Endothelial cell of umbilical vein (primary cell): ENCODE results near the gene COL4A2. TPM values are rescaled to one million over a fixed set of nuclear protein-coding genes. Genes with fewer than 3 reads are reported as not detected.

Experiments
- BruUV-seq: library from RNA; stranded (reverse); fragments of 400-500 nt; replicated peaks from 2 replicates; lab custom pipeline; 2021; lab: Mats Ljungman, UMichigan
- CTCF ChIA-PET: fragments of 300-600, 350-600 bp; sonication (Branson Sonifier 250); formaldehyde crosslinking; loops from one replicate; lab custom pipeline; 2021; ENCODE audit warnings: antibody characterized with exemption, inconsistent platforms; lab: Charles Lee
- POLR2A ChIA-PET: fragments of 300-600, 350-600 bp; sonication (Branson Sonifier 250); formaldehyde crosslinking; loops from one replicate; lab custom pipeline; 2021; ENCODE audit warnings: antibody characterized with exemption, inconsistent platforms; lab: Charles Lee
- DNase-seq: peaks from one replicate; pipeline ENCODE4 v3.0.0-alpha.2; 2011; ENCODE audit warnings: low read depth, low spot score
- FAIRE-seq: peaks from 2 replicates; lab custom pipeline; 2011; peaks lifted over from hg19 to GRCh38; lab: Jason Lieb, UNC
- H2AFZ ChIP-seq: 2 replicates; pipeline ENCODE4 v1.6.0; 2012; ENCODE audit warnings: low read depth, low read length, control low read depth, inconsistent platforms
- H3K27ac ChIP-seq: 2 replicates; pipeline ENCODE4 v1.5.1; 2011; ENCODE audit warnings: low read depth, mild to moderate bottlenecking, control low read depth, low read length, moderate library complexity; ENCODE audit not compliant: insufficient read depth
- H3K27me3 ChIP-seq, 2 experiments: 2 replicates each; pipeline versions ENCODE4 v1.6.0 to v1.6.1; 2011; ENCODE audit warnings: low read length in 2 of 2, mixed read lengths in 1 of 2; ENCODE audit not compliant: control insufficient read depth in 2 of 2, insufficient read depth in 2 of 2
- H3K36me3 ChIP-seq, 2 experiments: 2 replicates in 1 of 2; 3 replicates in 1 of 2; pipeline ENCODE4 v1.5.1; 2011; ENCODE audit warnings: low read length in 2 of 2, mild to moderate bottlenecking in 1 of 2, moderate library complexity in 1 of 2; ENCODE audit not compliant: control insufficient read depth in 2 of 2, insufficient read depth in 2 of 2; ENCODE audit errors: extremely low read depth in 1 of 2
- H3K4me1 ChIP-seq: 3 replicates; pipeline ENCODE4 v1.5.1; 2011; ENCODE audit warnings: mild to moderate bottlenecking, low read length; ENCODE audit not compliant: control insufficient read depth, insufficient read depth; ENCODE audit errors: extremely low read depth
- H3K4me2 ChIP-seq: 2 replicates; pipeline ENCODE4 v1.6.1; 2011; ENCODE audit warnings: low read length, control low read depth, mixed read lengths; ENCODE audit not compliant: insufficient read depth
- H3K4me3 ChIP-seq, 3 experiments: fragments of 200-600 bp in 1 of 3; sonication (generic), shearing (Covaris generic) in 1 of 3; replicated peaks in 1 of 3; 2 replicates each; pipeline ENCODE4 v1.5.1; 2011 to 2016; ENCODE audit warnings: control low read depth in 3 of 3, low read length in 3 of 3, mild to moderate bottlenecking in 2 of 3, inconsistent platforms in 1 of 3, low read depth in 1 of 3, moderate library complexity in 1 of 3; ENCODE audit not compliant: insufficient read depth in 1 of 3
- H3K79me2 ChIP-seq: 2 replicates; pipeline ENCODE4 v1.6.0; 2012; ENCODE audit warnings: low read length, inconsistent platforms; ENCODE audit not compliant: control insufficient read depth, insufficient read depth
- H3K9ac ChIP-seq: replicated peaks from 2 replicates; pipeline ENCODE3; 2011; ENCODE audit warnings: low read length, control low read depth; ENCODE audit not compliant: insufficient read depth; ENCODE audit errors: extremely low read depth
- H3K9me1 ChIP-seq: replicated peaks from 3 replicates; pipeline ENCODE4 v1.6.0; 2011; ENCODE audit warnings: mild to moderate bottlenecking, low read length; ENCODE audit not compliant: control insufficient read depth, insufficient read depth; ENCODE audit errors: extremely low read depth
- H3K9me3 ChIP-seq: replicated peaks from 2 replicates; pipeline ENCODE4 v1.5.1; 2012; ENCODE audit warnings: low read length, inconsistent platforms; ENCODE audit not compliant: control insufficient read depth, insufficient read depth
- H4K20me1 ChIP-seq: replicated peaks from 2 replicates; pipeline ENCODE3; 2011; ENCODE audit warnings: mild to moderate bottlenecking, low read length; ENCODE audit not compliant: control insufficient read depth, insufficient read depth; ENCODE audit errors: extremely low read depth
- CTCF ChIP-seq, 2 donors: IDR thresholded peaks; 1 replicate in 1 of 2; 2 replicates in 1 of 2; pipeline ENCODE4 v1.5.1; 2011; ENCODE audit warnings: low read length in 2 of 2, mild to moderate bottlenecking in 2 of 2, moderate library complexity in 2 of 2, control low read depth in 1 of 2, inconsistent platforms in 1 of 2, low read depth in 1 of 2; ENCODE audit not compliant: insufficient read depth in 1 of 2; ENCODE audit errors: extremely low read depth in 1 of 2
- EZH2 ChIP-seq: IDR thresholded peaks from 2 replicates; pipeline ENCODE4 v1.6.1; 2012; ENCODE audit warnings: borderline replicate concordance, low read depth, mild to moderate bottlenecking, moderate library complexity, low read length, inconsistent platforms; ENCODE audit not compliant: severe bottlenecking
- FOS ChIP-seq: IDR thresholded peaks from 2 replicates; pipeline ENCODE4 v1.6.1; 2011; ENCODE audit warnings: mild to moderate bottlenecking, low read length, moderate library complexity, borderline replicate concordance; ENCODE audit not compliant: insufficient read depth
- GATA2 ChIP-seq: IDR thresholded peaks from 2 replicates; pipeline ENCODE4 v1.7.0; 2011; ENCODE audit warnings: low read depth, mild to moderate bottlenecking, moderate library complexity, mixed read lengths, low read length; ENCODE audit not compliant: insufficient read length, insufficient read depth
- JUN ChIP-seq: IDR thresholded peaks from 2 replicates; pipeline ENCODE4 v1.6.1; 2011; ENCODE audit warnings: borderline replicate concordance, low read depth; ENCODE audit not compliant: insufficient read length, insufficient read depth
- MAX ChIP-seq: IDR thresholded peaks from 2 replicates; pipeline ENCODE4 v1.6.1; 2011; ENCODE audit not compliant: insufficient read depth, insufficient read length
- MYC ChIP-seq: IDR thresholded peaks from one replicate; pipeline ENCODE4 v1.6.1; 2011; ENCODE audit warnings: mild to moderate bottlenecking, low read depth, low read length
- POLR2A ChIP-seq: IDR thresholded peaks from 2 replicates; pipeline ENCODE4 v1.6.1; 2012; ENCODE audit warnings: low read depth, mild to moderate bottlenecking, control low read depth, low read length
- POLR2AphosphoS5 ChIP-seq: IDR thresholded peaks from 2 replicates; pipeline ENCODE4 v1.6.1; 2012; ENCODE audit warnings: low read depth, mild to moderate bottlenecking, control low read depth, low read length, moderate library complexity; ENCODE audit not compliant: insufficient read depth
- dilution Hi-C: fragments of 300-500 bp; cut with MboI; formaldehyde crosslinking; loops from one replicate; pipeline ENCODE4 v1.15.0; 2019; ENCODE audit warnings: low sequenced_read_pairs; ENCODE audit not compliant: extremely low pct_ligation_motif_present
- intact Hi-C: fragments of 100-400 bp; cut with micrococcal nuclease; formaldehyde crosslinking; loops from one replicate; pipeline ENCODE4 v1.10.0; 2022
- polyA plus RNA-seq, 4 experiments: library from polyadenylated mRNA; depleted of rRNA in 3 of 4; stranded (reverse) in 3 of 4; unstranded in 1 of 4; fragments of >200 nt; gene quantifications; 2 replicates each; pipeline versions ENCODE4 v1.2.1 to v1.2.3, GENCODE V29; 2011 to 2012; ENCODE audit warnings: missing spikeins in 1 of 4
- total RNA-seq: library from RNA; stranded (reverse); gene quantifications from 2 replicates; pipeline ENCODE4 v1.2.3, GENCODE V29; 2021

COL4A2 gene
- total and polyA plus RNA-seq, 2 donors (not counting 3 experiments of a cell fraction or from before 2014, with no cell fraction given): 792 to 940 TPM

GRCh38 chr13:110407531-110407930, 100.4 kb downstream of the COL4A2 start:
- DNase-seq: peak; percentile 48
- ChIA-PET POLR2A (no interaction called here), CTCF (interaction anchor here (0.5 to 1.0 kb wide), 3 partner anchors 66 to 160 kb away, joined by 3 read pairs; no protein-coding TSS in a partner anchor)
- intact Hi-C loops: no loop called here
- Histone ChIP-seq H3K9me1 (no peaks in the 10 kb centered on the region), H3K4me2 (peak overlapping the region; percentile 35), H3K9ac (peak overlapping the region; percentile 41), H3K27ac (peak overlapping the region; percentile 91), H3K4me1 (peaks cover 66% of the 10 kb centered on the region), H3K4me3 (no peak overlapping the region), H3K9me3 (no peaks in the 10 kb centered on the region), H3K27me3 (no peaks in the 10 kb centered on the region), H4K20me1 (no peaks in the 10 kb centered on the region), H2AFZ (no peak overlapping the region), H3K79me2 (no peaks in the 10 kb centered on the region), H3K36me3 (peaks cover 1 to 3% of the 10 kb centered on the region in 2 experiments)
- TF ChIP-seq POLR2AphosphoS5: peak; percentile 38
- TF ChIP-seq EZH2: no peak
- TF ChIP-seq CTCF (IDR thresholded peaks at IDR 0.05; ENCODE audit: extremely low read depth in 1 of 2, insufficient read depth in 1 of 2, low read depth in 1 of 2, low read length in 2 of 2): no peak
- BruUV-seq: no TSS peak
- dilution Hi-C loops: no loop called here
- peak; percentile 94 for FAIRE-seq

- intact Hi-C loops (no loop called here), dilution Hi-C loops (no loop called here)
- POLR2A ChIA-PET: no interaction called here
- H3K4me1 ChIP-seq: peaks cover 65% of the 10 kb centered on the region
- H3K4me3 ChIP-seq: no peak overlapping the region
- H3K9ac ChIP-seq: peak overlapping the region; percentile 41
- no peaks in the 10 kb centered on the region for H3K27me3 ChIP-seq
- peaks cover 1 to 3% of the 10 kb centered on the region in 2 experiments for H3K36me3 ChIP-seq
- no peak overlapping the region for H3K4me2 ChIP-seq
- H3K79me2 ChIP-seq: no peaks in the 10 kb centered on the region
- BruUV-seq: no TSS peak
- H3K9me1 ChIP-seq: no peaks in the 10 kb centered on the region
- H3K9me3 ChIP-seq: no peaks in the 10 kb centered on the region
- no peak overlapping the region for H2AFZ ChIP-seq
- no peak for TF ChIP-seq CTCF (IDR thresholded peaks at IDR 0.05; ENCODE audit: extremely low read depth in 1 of 2, insufficient read depth in 1 of 2, low read depth in 1 of 2, low read length in 2 of 2)
- no peak for TF ChIP-seq MAX
- TF ChIP-seq POLR2AphosphoS5: no peak
- no peak for TF ChIP-seq GATA2
- TF ChIP-seq JUN: no peak
- no peak for TF ChIP-seq EZH2
- no peak for TF ChIP-seq MYC
- no peak for TF ChIP-seq POLR2A
- TF ChIP-seq FOS: no peak
- no peaks in the 10 kb centered on the region for H4K20me1 ChIP-seq
- FAIRE-seq (no peak), DNase-seq (no peak)
- H3K27ac ChIP-seq: peak overlapping the region; percentile 91
- CTCF ChIA-PET: interaction anchor here (1.0 kb wide), 1 partner anchor 66 kb away, joined by 3 read pairs; no protein-coding TSS in a partner anchor
These were observed 101.2 kb downstream of the COL4A2 start for GRCh38 chr13:110408286-110408685.
